OCI-LY1 (cell line): ENCODE results near the gene DNAJB1.

Experiments
- EZH2 ChIP-seq: fragments of 200-600 bp; sonication (generic), shearing (Covaris generic); IDR thresholded peaks from 2 replicates; pipeline ENCODE4 v1.8.0; 2017; ENCODE audit warnings: borderline replicate concordance, mixed run types, mild to moderate bottlenecking, antibody characterized with exemption, low read length, moderate library complexity, mixed read lengths
- TF ChIP-seq, protein P1 (sequence below): fragments of 200-600 bp; sonication (generic), shearing (Covaris generic); IDR thresholded peaks from 2 replicates; pipeline ENCODE4 v1.5.1; 2017; ENCODE audit warnings: mild to moderate bottlenecking, antibody characterized with exemption, low read length, moderate library complexity, mixed read lengths

DNA sequence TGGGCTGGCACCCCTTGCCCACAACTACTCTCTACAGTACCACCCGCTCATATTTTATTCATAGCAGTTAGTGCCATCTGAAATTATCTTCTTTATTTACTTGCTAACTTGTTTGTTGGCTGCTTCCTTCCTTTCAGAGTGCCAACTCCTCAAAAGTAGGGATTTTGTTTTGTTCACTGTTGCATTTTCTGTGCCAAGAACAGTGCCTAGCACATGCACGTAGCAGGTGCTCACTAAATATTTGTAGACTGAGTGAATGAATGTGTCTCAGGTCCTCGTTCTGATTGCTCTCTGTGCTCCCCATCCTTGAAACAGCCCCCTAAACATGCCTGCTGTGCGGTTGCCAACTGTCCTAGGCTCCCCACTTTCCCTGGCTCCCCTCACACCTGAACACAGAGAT lies 23.8 kb downstream of the DNAJB1 start:
- TF ChIP-seq, protein P1, sequence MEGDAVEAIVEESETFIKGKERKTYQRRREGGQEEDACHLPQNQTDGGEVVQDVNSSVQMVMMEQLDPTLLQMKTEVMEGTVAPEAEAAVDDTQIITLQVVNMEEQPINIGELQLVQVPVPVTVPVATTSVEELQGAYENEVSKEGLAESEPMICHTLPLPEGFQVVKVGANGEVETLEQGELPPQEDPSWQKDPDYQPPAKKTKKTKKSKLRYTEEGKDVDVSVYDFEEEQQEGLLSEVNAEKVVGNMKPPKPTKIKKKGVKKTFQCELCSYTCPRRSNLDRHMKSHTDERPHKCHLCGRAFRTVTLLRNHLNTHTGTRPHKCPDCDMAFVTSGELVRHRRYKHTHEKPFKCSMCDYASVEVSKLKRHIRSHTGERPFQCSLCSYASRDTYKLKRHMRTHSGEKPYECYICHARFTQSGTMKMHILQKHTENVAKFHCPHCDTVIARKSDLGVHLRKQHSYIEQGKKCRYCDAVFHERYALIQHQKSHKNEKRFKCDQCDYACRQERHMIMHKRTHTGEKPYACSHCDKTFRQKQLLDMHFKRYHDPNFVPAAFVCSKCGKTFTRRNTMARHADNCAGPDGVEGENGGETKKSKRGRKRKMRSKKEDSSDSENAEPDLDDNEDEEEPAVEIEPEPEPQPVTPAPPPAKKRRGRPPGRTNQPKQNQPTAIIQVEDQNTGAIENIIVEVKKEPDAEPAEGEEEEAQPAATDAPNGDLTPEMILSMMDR = no peak
- no peak for TF ChIP-seq EZH2
